ENCODE measurements around the gene CWC15.
"Not testable (repeated sequence)": the region's sequence is repeated elsewhere in the genome, so short reads cannot be mapped to it uniquely, and the experiment has no call there.

The CWC15 gene

DNA sequence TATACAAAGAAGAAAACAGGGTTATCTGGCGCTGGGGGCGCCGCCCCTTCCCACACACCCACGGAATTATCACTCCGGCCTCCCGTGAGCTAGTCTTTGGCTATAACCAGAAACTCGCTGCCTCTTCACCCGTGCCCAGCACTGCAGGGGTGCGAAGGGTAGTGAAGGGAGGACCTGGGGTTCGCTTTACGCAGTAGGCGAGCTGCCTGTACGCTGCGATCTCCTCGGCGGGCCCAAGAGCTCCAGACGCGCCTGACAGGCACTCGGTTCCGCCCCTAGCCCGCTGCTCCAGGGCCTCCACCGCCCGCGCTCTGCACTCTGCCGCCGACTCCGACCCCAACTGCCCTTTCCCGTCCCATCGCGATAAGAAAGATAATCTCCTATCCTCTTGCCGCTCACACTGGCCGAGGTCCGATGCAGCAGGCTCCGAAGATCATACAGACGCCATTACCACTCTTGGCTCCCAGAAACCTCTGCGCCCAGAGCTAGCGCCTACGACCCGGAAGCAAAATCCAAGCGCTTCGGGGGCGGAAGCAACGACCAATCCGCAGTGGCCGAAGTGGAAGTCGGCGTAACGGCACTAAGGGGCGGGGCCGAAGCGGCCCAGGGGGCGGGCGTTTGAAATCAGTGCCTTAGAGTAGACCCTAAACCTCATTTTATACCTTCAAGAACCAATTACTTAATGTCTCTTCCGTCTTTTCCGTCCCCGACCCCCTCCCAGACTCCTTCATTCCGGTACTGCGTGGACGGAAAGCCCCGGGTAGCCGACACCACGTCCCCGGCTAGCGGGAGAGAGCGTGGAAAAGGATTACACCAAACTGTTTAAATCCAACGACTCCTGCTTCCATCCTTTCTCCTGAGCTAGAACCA is at the start of gene CWC15, which contains the start of gene KDM4D:
Gene CWC15, minus strand, starts transcription at position 458 of the 870 bp plus-strand sequence. CDS start 1,371 bp downstream, outside the sequence.
Gene KDM4D, plus strand, starts transcription at position 611 of the 870 bp plus-strand sequence. CDS start 23,664 bp downstream, outside the sequence.
- DNase-seq: peak; percentile 64 to 96 (median 90)

- not testable (repeated sequence) for DNase-seq
Measured at GRCh38 chr11:95021468-95021867, 48.1 kb upstream of the CWC15 start.

DNA sequence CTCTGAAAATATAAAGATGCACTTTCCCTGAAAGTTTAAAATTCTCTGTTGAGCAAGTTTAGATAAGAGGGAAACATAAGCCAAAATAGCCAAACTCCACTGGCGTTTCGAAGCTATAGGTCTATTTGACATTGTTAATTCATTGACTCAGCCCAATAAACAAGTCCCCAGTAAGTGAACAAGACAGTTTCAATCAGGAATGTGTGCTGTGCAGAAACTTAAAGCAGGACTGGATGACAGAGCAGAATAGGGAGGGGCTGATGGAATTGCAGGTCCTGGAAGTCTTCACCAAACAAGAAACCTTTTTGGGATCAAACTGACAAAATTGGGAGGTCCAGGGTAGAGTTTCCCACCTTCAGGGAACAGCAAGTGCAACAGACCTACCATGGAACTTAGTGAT is 42.8 kb upstream of the CWC15 start:
- DNase-seq: no peak

DNA sequence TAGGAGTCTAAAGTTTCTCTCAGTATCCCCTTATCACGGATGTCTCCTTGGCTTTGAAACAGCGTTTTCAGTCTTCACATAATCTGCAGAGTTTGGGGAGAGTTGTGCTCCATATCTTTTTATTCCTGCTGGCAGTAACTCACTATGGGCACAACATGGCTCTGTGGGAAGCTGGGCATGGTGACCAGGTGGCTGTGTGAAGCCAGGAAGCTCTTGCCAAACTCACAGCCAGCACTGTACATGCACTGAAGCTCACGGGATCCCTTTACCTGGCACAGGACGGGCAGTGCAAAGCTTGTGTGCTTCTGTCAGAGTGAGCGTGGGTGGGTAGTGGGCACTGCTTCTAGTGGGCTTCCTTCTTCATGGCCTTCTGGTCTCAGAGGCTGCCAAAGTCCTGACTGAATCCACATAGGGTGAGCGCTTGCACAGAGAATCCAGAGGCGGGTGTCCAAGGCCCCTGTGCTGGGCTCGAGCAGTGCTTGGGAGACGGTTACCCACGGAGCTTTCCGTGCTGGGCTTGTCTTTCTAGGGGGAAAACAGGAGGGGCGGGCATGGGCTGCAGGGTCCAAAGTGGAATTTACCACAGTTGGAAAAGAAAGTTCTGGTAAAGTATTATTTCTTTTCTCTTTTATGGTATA is 40.9 kb upstream of the CWC15 start:
- DNase-seq: no peak

GRCh38 chr11:95011376-95011775 is 38.0 kb upstream of the CWC15 start:
- DNase-seq: no peak

GRCh38 chr11:95005642-95006041 is 32.3 kb upstream of the CWC15 start:
- no peak for DNase-seq

DNA sequence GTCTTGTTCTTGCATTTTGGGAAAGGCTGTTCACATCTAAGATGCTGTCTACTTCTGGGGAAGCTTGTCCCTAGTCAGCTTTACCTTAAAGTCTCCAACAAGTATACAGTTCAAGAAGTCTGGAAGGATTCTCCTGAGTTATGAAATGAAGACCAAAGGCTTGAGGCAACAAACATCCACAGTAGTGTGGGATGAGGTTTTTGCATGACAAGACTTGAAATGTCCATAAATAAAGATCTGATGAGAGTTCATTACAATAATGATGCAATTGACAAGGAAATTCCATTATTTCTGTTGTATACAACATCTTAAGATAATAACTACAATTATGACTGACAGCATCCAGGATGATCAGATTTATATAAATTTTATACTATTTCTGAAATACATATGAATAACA is 30.4 kb upstream of the CWC15 start:
- DNase-seq: no peak

- no peak for DNase-seq
Measured at GRCh38 chr11:94998285-94998684, 24.9 kb upstream of the CWC15 start.

- DNase-seq: no peak
Measured at GRCh38 chr11:94997437-94997836, 24.1 kb upstream of the CWC15 start.

DNA sequence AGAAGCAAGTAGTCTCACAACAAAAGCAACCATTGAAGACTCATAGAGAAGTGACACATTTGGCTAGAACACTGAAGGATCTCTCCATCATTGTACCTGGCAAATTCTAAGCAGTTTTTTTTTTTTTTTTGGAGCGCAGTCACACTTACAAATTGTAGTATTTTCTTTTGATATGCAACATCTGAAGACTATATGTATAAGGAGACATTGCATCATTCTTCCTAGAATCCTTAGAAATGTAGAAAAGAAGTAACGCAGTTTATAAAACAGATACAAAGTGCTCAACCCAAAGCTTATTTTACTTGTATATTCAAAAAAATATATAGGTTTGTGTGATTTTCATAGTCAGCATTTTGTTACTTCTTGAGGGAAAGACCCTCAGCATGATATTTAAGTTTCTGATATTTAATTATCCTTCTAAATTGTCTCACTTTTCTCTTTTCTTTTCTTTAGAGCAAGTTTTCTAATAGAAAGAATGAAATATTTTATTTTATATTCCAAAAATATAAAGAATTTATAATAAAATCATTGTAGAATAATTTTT is 20.1 kb upstream of the CWC15 start:
- no peak for DNase-seq

- no peak for DNase-seq
Measured at GRCh38 chr11:94988748-94989147, 15.4 kb upstream of the CWC15 start.

GRCh38 chr11:94987378-94987777 is 14.0 kb upstream of the CWC15 start:
- no peak for DNase-seq

GRCh38 chr11:94975599-94975998 is 2.2 kb upstream of the CWC15 start:
- no peak for DNase-seq

DNA sequence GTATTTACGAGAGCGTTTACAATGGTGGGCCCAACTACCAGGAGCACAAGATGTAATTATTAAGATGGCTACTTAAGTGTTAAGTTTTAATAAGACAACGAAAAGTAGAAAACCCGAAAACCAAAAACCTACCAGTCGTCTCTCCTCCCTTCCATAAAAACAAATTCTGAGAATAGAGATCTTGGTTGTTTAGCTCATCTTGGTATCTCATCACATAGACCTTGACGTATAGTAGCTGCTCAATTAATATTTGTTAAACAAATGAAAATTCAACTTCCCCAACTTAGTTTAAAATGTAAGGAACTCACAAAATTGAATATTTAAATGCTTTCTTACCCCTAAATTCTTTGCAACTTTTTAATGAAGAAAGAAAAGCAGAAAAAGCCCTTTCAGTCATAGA is 822 bp upstream of the CWC15 start:
- DNase-seq: no peak

GRCh38 chr11:94972700-94973098 is 657 bp downstream of the CWC15 start:
- DNase-seq: no peak

- no peak for DNase-seq
Measured at GRCh38 chr11:94968334-94968958, 4.9 kb downstream of the CWC15 start.

DNA sequence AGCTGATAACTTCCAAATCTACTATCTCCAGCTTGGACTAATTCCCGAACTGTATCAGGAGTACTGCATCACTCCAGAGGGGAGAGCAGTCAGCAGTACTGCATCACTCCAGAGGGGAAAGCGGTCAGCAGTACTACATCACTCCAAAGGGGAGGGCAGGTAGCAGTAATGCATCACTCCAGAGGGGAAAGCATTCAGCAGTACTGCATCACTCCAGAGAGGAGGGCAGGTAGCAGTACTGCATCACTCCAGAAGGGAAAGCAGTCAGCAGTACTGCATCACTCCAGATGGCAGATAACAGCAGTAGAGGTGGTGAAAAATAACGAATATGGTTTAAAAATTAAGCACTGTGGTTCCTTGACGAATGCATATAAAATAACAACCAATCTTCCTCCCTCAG is 8.4 kb downstream of the CWC15 start:
- DNase-seq: no peak

- no peak for DNase-seq
Measured at GRCh38 chr11:94961255-94961654, 12.1 kb downstream of the CWC15 start.

DNA sequence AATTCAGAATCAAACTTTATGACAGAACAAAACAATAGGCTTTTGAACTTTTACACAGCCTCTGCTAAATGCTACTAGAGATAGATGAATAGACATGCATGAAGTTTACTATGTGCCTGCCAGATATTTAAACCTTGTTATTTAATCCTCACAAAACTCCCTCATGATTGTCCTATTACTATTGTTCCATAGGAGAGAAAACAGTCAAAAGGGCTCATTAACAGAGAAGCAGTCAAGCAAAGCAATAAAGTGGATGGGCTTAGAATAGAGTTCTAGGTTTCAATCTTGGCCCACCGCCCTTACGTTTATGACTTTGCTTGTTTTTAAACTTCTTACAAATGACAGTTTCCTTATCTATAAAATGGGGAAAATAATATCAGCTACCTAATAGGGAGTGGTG is 12.9 kb downstream of the CWC15 start:
- no peak for DNase-seq

DNA sequence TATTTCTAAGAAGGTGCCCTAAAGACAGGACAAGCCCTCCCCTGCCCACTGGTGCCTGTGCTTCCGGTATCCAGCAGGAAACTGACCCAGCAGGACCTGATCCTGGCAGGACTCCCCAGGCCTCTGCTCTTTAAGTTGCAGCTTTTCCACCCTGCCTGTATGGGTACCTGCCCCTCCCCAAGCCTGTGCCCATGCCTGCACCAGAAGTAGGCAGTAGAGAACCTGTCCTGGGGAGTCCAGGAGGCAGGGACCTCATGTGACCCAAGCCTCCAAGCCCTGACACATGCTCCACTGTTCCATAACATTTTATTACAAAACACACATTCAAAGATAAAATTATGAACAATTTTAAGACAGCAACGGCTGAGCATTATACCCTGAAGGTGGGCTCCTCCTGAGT is 14.2 kb downstream of the CWC15 start:
- no peak for DNase-seq

DNA sequence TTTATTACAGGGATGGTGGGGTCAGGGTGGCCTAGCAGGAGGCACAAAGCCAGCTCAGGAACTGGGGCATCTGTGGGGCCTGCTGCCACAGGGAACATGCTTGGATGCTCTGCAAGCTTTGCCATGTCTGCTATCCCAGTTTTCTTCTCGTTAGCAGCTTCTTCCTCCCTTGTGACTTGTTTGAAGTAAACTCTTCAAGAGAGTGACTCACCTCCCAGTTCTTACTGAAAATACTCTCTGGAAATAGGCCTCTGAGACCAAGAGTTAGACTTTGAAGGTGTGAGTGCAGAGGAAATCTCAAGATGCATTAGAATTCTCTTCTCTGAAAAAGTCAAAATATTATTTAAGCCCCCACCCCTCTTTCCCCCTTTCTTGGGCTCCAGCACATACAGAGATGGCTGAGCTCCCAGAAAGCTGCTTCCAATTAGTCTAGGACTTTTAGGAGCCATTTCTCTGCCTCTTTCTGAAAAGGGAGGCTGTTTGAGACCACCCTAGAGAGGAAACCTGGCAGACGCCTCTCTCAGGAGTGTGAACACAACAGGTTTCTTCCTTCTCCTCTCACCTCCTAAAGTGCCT is 15.1 kb downstream of the CWC15 start:
- DNase-seq: no peak

DNA sequence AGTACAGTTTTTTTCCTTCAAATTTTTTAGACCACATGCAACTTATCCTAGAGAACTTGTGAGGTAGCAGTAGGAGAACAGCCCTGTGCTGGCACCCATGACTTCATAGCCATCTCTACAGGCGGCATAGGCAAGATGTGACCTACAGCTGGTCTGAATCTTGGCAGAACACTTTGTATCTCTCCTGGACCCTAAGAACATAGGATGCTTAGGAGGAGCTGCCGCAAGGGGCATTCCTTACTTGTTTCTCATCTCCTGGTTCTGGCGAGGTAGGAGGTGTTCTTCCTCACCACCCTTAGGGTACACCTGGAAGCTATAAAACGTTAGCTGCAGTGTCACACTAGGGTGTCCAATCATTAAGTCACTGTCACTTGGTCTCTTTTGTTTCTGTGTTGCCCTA is 16.4 kb downstream of the CWC15 start:
- no peak for DNase-seq
